ENCODE measurements around the gene SNAPC1.
"Not testable (repeated sequence)": the region's sequence is repeated elsewhere in the genome, so short reads cannot be mapped to it uniquely, and the experiment has no call there.

Gene SNAPC1

GRCh38 chr14:61739133-61739532 lies 23.1 kb upstream of the SNAPC1 start:
- no peak for DNase-seq (ENCODE audit: insufficient read length, low spot score)
- no peak for FAIRE-seq
- TF ChIP-seq CTCF (IDR thresholded peaks at IDR 0.05; ENCODE audit: insufficient read depth, missing control alignments), result no peak

GRCh38 chr14:61742371-61742770 lies 19.8 kb upstream of the SNAPC1 start:
- DNase-seq (ENCODE audit: insufficient read length, low spot score) (no peak), FAIRE-seq (no peak)
- no peak for TF ChIP-seq CTCF (IDR thresholded peaks at IDR 0.05; ENCODE audit: insufficient read depth, missing control alignments)

GRCh38 chr14:61744238-61744637 lies 18.0 kb upstream of the SNAPC1 start:
- no peak for FAIRE-seq
- no peak for TF ChIP-seq CTCF (IDR thresholded peaks at IDR 0.05; ENCODE audit: insufficient read depth, missing control alignments)
- DNase-seq (ENCODE audit: insufficient read length, low spot score), result no peak

- FAIRE-seq, result not testable (repeated sequence)
Observed at GRCh38 chr14:61746346-61746745, 15.9 kb upstream of the SNAPC1 start.

GRCh38 chr14:61746881-61747280 lies 15.3 kb upstream of the SNAPC1 start:
- no peak for TF ChIP-seq CTCF (IDR thresholded peaks at IDR 0.05; ENCODE audit: insufficient read depth, missing control alignments)
- DNase-seq (ENCODE audit: insufficient read length, low spot score) (no peak), FAIRE-seq (no peak)

More at GRCh38 chr14:61746346-61746745, 15.9 kb upstream of the SNAPC1 start:
- not testable (repeated sequence) for DNase-seq (ENCODE audit: insufficient read length, low spot score)

GRCh38 chr14:61747342-61747741 lies 14.9 kb upstream of the SNAPC1 start:
- FAIRE-seq, result no peak
- no peak for TF ChIP-seq CTCF (IDR thresholded peaks at IDR 0.05; ENCODE audit: insufficient read depth, missing control alignments)
- DNase-seq (ENCODE audit: insufficient read length, low spot score), result no peak

- TF ChIP-seq CTCF (IDR thresholded peaks at IDR 0.05; ENCODE audit: insufficient read depth, missing control alignments), result no peak
- FAIRE-seq, result peak; percentile 55
- DNase-seq (ENCODE audit: insufficient read length, low spot score), result no peak
Observed at GRCh38 chr14:61749264-61749663, 13.0 kb upstream of the SNAPC1 start.

GRCh38 chr14:61749867-61750266 lies 12.4 kb upstream of the SNAPC1 start:
- TF ChIP-seq CTCF (IDR thresholded peaks at IDR 0.05; ENCODE audit: insufficient read depth, missing control alignments), result no peak
- no peak for FAIRE-seq
- DNase-seq (ENCODE audit: insufficient read length, low spot score), result no peak

Measured in D721Med (cell line).